OCI-LY7 (cell line): ENCODE data around the gene INTS14.

Experiments
- CTCF ChIP-seq: fragments of 200-600 bp; sonication (generic); conservative IDR thresholded peaks from 2 replicates; pipeline ENCODE4 v1.5.1; 2014; ENCODE audit warnings: mild to moderate bottlenecking, antibody characterized with exemption, low read length, moderate library complexity, mixed read lengths
- EZH2phosphoT487 ChIP-seq: fragments of 200-600 bp; sonication (generic); IDR thresholded peaks from 2 replicates; pipeline ENCODE4 v1.6.1; 2018; ENCODE audit warnings: low read depth, borderline replicate concordance, mild to moderate bottlenecking, mixed run types, antibody characterized with exemption, low read length, moderate library complexity, mixed read lengths

GRCh38 chr15:65653341-65653740, 42.4 kb upstream of the INTS14 start:
- no peak for TF ChIP-seq CTCF
- TF ChIP-seq EZH2phosphoT487, result no peak
